Liver (tissue), 3 donors: ENCODE measurements around the gene HLTF.

Source experiments
- FOXA2 ChIP-seq: IDR thresholded peaks from 2 replicates; pipeline ENCODE4 v1.6.1; 2016; ENCODE audit warnings: antibody characterized with exemption
- JUND ChIP-seq, 2 donors: IDR thresholded peaks; 2 replicates each; pipeline ENCODE4 v1.6.1; 2016; ENCODE audit warnings: antibody characterized with exemption in 2 of 2
- TF ChIP-seq, protein P1 (sequence below): fragments of 150-350 bp; IDR thresholded peaks from 2 replicates; pipeline ENCODE4 v1.5.1; 2017; ENCODE audit warnings: improper control_type of control experiment, low read depth, low read length; ENCODE audit not compliant: missing input control
- TF ChIP-seq, protein P2 (sequence below): IDR thresholded peaks from 2 replicates; pipeline ENCODE4 v1.6.1; 2016; ENCODE audit warnings: antibody characterized with exemption
- donor health status: healthy.
- donor health status: healthy.

GRCh38 chr3:149007567-149008257 lies 78.6 kb downstream of the HLTF start:
- TF ChIP-seq FOXA2 = no peak
- TF ChIP-seq JUND (IDR thresholded peaks at IDR 0.05) = no peak
- TF ChIP-seq, protein P1, sequence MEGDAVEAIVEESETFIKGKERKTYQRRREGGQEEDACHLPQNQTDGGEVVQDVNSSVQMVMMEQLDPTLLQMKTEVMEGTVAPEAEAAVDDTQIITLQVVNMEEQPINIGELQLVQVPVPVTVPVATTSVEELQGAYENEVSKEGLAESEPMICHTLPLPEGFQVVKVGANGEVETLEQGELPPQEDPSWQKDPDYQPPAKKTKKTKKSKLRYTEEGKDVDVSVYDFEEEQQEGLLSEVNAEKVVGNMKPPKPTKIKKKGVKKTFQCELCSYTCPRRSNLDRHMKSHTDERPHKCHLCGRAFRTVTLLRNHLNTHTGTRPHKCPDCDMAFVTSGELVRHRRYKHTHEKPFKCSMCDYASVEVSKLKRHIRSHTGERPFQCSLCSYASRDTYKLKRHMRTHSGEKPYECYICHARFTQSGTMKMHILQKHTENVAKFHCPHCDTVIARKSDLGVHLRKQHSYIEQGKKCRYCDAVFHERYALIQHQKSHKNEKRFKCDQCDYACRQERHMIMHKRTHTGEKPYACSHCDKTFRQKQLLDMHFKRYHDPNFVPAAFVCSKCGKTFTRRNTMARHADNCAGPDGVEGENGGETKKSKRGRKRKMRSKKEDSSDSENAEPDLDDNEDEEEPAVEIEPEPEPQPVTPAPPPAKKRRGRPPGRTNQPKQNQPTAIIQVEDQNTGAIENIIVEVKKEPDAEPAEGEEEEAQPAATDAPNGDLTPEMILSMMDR = no peak
- TF ChIP-seq, protein P2, sequence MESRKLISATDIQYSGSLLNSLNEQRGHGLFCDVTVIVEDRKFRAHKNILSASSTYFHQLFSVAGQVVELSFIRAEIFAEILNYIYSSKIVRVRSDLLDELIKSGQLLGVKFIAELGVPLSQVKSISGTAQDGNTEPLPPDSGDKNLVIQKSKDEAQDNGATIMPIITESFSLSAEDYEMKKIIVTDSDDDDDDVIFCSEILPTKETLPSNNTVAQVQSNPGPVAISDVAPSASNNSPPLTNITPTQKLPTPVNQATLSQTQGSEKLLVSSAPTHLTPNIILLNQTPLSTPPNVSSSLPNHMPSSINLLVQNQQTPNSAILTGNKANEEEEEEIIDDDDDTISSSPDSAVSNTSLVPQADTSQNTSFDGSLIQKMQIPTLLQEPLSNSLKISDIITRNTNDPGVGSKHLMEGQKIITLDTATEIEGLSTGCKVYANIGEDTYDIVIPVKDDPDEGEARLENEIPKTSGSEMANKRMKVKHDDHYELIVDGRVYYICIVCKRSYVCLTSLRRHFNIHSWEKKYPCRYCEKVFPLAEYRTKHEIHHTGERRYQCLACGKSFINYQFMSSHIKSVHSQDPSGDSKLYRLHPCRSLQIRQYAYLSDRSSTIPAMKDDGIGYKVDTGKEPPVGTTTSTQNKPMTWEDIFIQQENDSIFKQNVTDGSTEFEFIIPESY = no peak
